ENCODE results near the gene VNN1.

The VNN1 gene

GRCh38 chr6:132751828-132752227 lies 38.0 kb upstream of the VNN1 start:
- Mint-ChIP-seq H3K4me1 (no peaks in the 10 kb centered on the region), H3K9me3 (no peaks in the 10 kb centered on the region), H3K27me3 (ENCODE audit: low read depth, poor library complexity) (peaks cover 6% of the 10 kb centered on the region), H3K4me3 (no peak overlapping the region), H3K36me3 (ENCODE audit: low read depth) (no peaks in the 10 kb centered on the region), H3K27ac (no peak overlapping the region)
- no peak for DNase-seq
- TF ChIP-seq CTCF (IDR thresholded peaks at IDR 0.05), result no peak

GRCh38 chr6:132751306-132751705 lies 37.5 kb upstream of the VNN1 start:
- H3K27ac Mint-ChIP-seq, result no peak overlapping the region
- no peaks in the 10 kb centered on the region for H3K36me3 Mint-ChIP-seq (ENCODE audit: low read depth)
- TF ChIP-seq CTCF (IDR thresholded peaks at IDR 0.05), result no peak
- H3K9me3 Mint-ChIP-seq, result no peaks in the 10 kb centered on the region
- peaks cover 6% of the 10 kb centered on the region for H3K27me3 Mint-ChIP-seq (ENCODE audit: low read depth, poor library complexity)
- H3K4me3 Mint-ChIP-seq, result no peak overlapping the region
- no peak for DNase-seq
- no peaks in the 10 kb centered on the region for H3K4me1 Mint-ChIP-seq

- TF ChIP-seq CTCF (IDR thresholded peaks at IDR 0.05), result no peak
- no peak for DNase-seq
- no peaks in the 10 kb centered on the region for H3K9me3 Mint-ChIP-seq
- H3K27me3 Mint-ChIP-seq (ENCODE audit: low read depth, poor library complexity), result peaks cover 6% of the 10 kb centered on the region
- H3K4me1 Mint-ChIP-seq, result no peaks in the 10 kb centered on the region
- H3K27ac Mint-ChIP-seq, result no peak overlapping the region
- H3K36me3 Mint-ChIP-seq (ENCODE audit: low read depth), result no peaks in the 10 kb centered on the region
- no peak overlapping the region for H3K4me3 Mint-ChIP-seq
Observed at GRCh38 chr6:132750455-132751248, 36.8 kb upstream of the VNN1 start.

- Mint-ChIP-seq H3K27me3 (ENCODE audit: low read depth, poor library complexity) (peaks cover 6% of the 10 kb centered on the region), H3K9me3 (no peaks in the 10 kb centered on the region), H3K4me1 (no peaks in the 10 kb centered on the region), H3K4me3 (no peak overlapping the region), H3K36me3 (ENCODE audit: low read depth) (no peaks in the 10 kb centered on the region), H3K27ac (no peak overlapping the region)
- no peak for TF ChIP-seq CTCF (IDR thresholded peaks at IDR 0.05)
- DNase-seq, result no peak
Observed at GRCh38 chr6:132749111-132749510, 35.3 kb upstream of the VNN1 start.

GRCh38 chr6:132748446-132748845 lies 34.6 kb upstream of the VNN1 start:
- Mint-ChIP-seq H3K4me1 (no peaks in the 10 kb centered on the region), H3K9me3 (no peaks in the 10 kb centered on the region), H3K36me3 (ENCODE audit: low read depth) (no peaks in the 10 kb centered on the region), H3K27me3 (ENCODE audit: low read depth, poor library complexity) (peaks cover 6% of the 10 kb centered on the region), H3K4me3 (no peak overlapping the region), H3K27ac (no peak overlapping the region)
- no peak for TF ChIP-seq CTCF (IDR thresholded peaks at IDR 0.05)
- no peak for DNase-seq

- no peak for TF ChIP-seq CTCF (IDR thresholded peaks at IDR 0.05)
- no peak for DNase-seq
Observed at GRCh38 chr6:132746048-132746447, 32.2 kb upstream of the VNN1 start.

More at GRCh38 chr6:132746048-132746447, 32.2 kb upstream of the VNN1 start:
- no peak overlapping the region for H3K4me3 Mint-ChIP-seq
- H3K9me3 Mint-ChIP-seq, result no peaks in the 10 kb centered on the region
- H3K27ac Mint-ChIP-seq, result no peak overlapping the region
- H3K27me3 Mint-ChIP-seq (ENCODE audit: low read depth, poor library complexity), result peaks cover 6% of the 10 kb centered on the region
- H3K36me3 Mint-ChIP-seq (ENCODE audit: low read depth), result no peaks in the 10 kb centered on the region
- H3K4me1 Mint-ChIP-seq, result no peaks in the 10 kb centered on the region

All from nephron progenitor cell (in vitro differentiated cells).